ENCODE results near the gene ANKRD13A.

- no peak for TF ChIP-seq POLR2AphosphoS5 (IDR thresholded peaks at IDR 0.05; ENCODE audit: borderline replicate concordance, low read depth, low read length)
- no peak for TF ChIP-seq EZH2 (IDR thresholded peaks at IDR 0.05)
- no peak for TF ChIP-seq FOXP2 (optimal IDR thresholded peaks at IDR 0.05; ENCODE audit: control extremely low read depth, extremely low read length, insufficient read depth)
These were observed 38.1 kb downstream of the ANKRD13A start for GRCh38 chr12:110037315-110037714.

Measured in SK-N-MC (cell line).